ENCODE results near the gene EGFL6.
A peak's percentile ranks its signal among the peaks of the same experiment; 100 is the strongest.

The EGFL6 gene

DNA sequence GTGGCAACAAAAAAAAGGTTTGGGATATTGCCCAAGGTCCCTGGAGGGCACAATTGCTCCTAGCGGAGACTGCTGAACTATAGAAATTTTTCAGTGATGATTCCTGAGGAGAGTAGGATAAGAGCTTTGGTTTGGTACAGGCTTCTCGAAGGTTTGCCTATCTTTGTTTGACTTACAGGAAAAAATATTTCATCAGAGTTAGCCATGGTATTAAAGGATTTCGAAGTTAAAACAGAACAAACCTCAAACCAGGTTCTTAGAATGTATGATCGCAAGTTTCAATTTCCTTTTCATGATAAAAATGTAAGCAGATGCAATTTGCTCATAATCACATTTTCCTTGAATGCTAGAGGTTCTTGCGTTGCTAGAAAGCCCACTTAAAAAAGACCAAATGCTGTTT, 1.7 kb downstream of the EGFL6 start:
- Histone ChIP-seq H3K4me3 (replicated peaks; ENCODE audit: low read depth, low read length) (no peak overlapping the region), H3K36me3 (ENCODE audit: control insufficient read depth, insufficient read depth, low read length) (no peaks in the 10 kb centered on the region), H3K27me3 (replicated peaks; ENCODE audit: control insufficient read depth, insufficient read depth, low read length) (peaks cover 3% of the 10 kb centered on the region)
- no peak for DNase-seq (ENCODE audit: extremely low read depth, insufficient read length)
- TF ChIP-seq, protein P1, sequence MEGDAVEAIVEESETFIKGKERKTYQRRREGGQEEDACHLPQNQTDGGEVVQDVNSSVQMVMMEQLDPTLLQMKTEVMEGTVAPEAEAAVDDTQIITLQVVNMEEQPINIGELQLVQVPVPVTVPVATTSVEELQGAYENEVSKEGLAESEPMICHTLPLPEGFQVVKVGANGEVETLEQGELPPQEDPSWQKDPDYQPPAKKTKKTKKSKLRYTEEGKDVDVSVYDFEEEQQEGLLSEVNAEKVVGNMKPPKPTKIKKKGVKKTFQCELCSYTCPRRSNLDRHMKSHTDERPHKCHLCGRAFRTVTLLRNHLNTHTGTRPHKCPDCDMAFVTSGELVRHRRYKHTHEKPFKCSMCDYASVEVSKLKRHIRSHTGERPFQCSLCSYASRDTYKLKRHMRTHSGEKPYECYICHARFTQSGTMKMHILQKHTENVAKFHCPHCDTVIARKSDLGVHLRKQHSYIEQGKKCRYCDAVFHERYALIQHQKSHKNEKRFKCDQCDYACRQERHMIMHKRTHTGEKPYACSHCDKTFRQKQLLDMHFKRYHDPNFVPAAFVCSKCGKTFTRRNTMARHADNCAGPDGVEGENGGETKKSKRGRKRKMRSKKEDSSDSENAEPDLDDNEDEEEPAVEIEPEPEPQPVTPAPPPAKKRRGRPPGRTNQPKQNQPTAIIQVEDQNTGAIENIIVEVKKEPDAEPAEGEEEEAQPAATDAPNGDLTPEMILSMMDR (IDR thresholded peaks at IDR 0.05; ENCODE audit: insufficient read depth, low read length, poor library complexity, severe bottlenecking) = no peak

DNA sequence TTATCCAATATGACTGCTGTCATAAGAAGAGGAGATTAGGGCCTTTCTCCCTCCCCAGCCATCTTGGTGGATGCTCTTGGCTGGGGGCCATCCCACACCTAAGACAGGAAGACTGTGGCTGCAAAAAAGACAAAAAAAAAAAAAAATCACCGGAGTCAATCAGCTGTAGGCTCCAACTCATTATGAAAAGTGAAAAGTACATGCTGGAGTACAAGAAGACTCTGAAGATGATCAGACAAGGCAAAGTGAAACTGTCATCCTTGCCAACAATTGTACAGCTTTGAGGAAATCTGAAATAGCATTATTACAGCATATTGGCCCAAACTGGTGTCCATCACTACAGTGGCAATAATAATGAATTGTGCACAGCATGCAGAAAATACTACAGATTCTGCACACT, 5.2 kb downstream of the EGFL6 start:
- TF ChIP-seq, protein P1 (IDR thresholded peaks at IDR 0.05; ENCODE audit: insufficient read depth, low read length, poor library complexity, severe bottlenecking) = no peak
- peak; percentile 0 for DNase-seq (ENCODE audit: extremely low read depth, insufficient read length)
- no peaks in the 10 kb centered on the region for H3K36me3 ChIP-seq (ENCODE audit: control insufficient read depth, insufficient read depth, low read length)
- H3K27me3 ChIP-seq (replicated peaks; ENCODE audit: control insufficient read depth, insufficient read depth, low read length) = no peaks in the 10 kb centered on the region; the same call in 1 of the 2 replicates
- H3K4me3 ChIP-seq (replicated peaks; ENCODE audit: low read depth, low read length) = no peak overlapping the region

DNA sequence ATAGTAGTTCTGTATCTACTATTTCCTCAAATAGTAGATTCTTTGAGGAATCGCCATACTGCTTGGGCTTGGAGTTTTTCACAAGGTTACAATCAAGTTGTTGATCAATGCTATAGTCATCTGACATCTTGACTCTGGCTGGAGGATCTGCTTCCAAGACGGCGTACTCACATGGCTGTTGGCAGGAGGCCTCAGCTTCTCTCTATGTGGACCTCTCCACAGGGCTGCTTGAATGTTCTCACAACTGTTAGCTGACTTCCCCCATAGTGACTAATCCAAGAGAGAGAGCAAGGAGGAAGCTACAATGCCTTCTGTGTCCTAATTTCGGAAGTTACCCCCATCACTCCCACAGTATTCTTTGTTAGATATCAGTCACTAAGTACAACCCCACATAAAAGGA, 10.3 kb downstream of the EGFL6 start:
- TF ChIP-seq, protein P1 (IDR thresholded peaks at IDR 0.05; ENCODE audit: insufficient read depth, low read length, poor library complexity, severe bottlenecking) = no peak
- no peaks in the 10 kb centered on the region for H3K36me3 ChIP-seq (ENCODE audit: control insufficient read depth, insufficient read depth, low read length)
- DNase-seq (ENCODE audit: extremely low read depth, insufficient read length) = no peak
- no peaks in the 10 kb centered on the region; the same call in 1 of the 2 replicates for H3K27me3 ChIP-seq (replicated peaks; ENCODE audit: control insufficient read depth, insufficient read depth, low read length)
- H3K4me3 ChIP-seq (replicated peaks; ENCODE audit: low read depth, low read length) = no peak overlapping the region

DNA sequence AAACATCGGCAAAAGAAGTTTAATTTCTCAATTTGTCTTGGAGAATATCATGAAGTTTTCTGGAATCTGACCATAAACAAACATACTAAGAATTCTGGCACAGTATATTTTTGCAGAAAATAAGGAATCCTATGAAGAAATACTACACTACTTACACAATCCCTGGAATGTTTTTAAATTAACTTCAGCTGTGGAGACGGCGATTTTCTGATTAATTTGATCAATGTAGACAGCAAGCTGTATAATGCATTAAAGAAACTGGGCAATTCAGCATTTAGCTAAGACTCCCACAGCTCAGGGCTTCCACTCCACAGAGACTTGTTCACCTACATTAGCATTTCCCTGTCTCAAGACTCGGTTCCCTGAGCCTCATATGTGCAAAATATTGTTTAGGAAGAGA, 12.2 kb downstream of the EGFL6 start:
- Histone ChIP-seq H3K27me3 (replicated peaks; ENCODE audit: control insufficient read depth, insufficient read depth, low read length) (no peaks in the 10 kb centered on the region; the same call in 1 of the 2 replicates), H3K4me3 (replicated peaks; ENCODE audit: low read depth, low read length) (no peak overlapping the region), H3K36me3 (ENCODE audit: control insufficient read depth, insufficient read depth, low read length) (no peaks in the 10 kb centered on the region)
- TF ChIP-seq, protein P1 (IDR thresholded peaks at IDR 0.05; ENCODE audit: insufficient read depth, low read length, poor library complexity, severe bottlenecking) = no peak
- no peak for DNase-seq (ENCODE audit: extremely low read depth, insufficient read length)

DNA sequence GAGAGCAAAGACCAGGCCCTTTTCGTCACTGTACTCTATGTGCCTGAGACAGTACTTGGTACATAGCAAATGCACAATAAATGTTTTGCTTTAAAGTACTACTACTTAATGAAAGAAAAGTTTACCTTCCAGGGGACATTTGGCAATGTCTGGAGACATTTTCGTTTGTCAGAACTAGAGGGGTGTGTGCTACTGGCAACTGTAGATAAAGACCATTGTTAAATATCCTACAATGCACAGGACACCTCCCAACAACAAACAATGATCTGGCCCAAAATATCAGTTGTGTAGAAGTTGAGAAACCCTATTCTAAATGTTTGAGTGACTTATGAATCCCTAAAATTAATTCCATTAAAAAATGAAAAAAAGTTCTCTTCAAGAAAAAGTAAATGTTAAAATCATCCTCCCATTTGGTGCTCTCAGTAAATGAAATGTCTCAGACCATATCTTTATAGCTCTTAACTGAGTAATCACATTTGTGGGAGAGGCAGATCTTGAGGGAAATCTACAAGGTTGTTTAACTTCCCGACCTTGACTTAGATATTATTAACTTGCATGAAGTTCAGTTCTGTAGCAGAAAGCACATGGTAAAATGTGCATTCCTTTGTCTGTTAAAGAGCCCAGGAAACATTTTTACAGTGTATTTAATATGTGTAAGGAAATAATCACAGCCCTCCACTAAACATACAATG, 18.5 kb downstream of the EGFL6 start:
- Histone ChIP-seq H3K27me3 (replicated peaks; ENCODE audit: control insufficient read depth, insufficient read depth, low read length) (no peaks in the 10 kb centered on the region), H3K36me3 (ENCODE audit: control insufficient read depth, insufficient read depth, low read length) (no peaks in the 10 kb centered on the region), H3K4me3 (replicated peaks; ENCODE audit: low read depth, low read length) (no peak overlapping the region)
- DNase-seq (ENCODE audit: extremely low read depth, insufficient read length) = no peak
- TF ChIP-seq, protein P1 (IDR thresholded peaks at IDR 0.05; ENCODE audit: insufficient read depth, low read length, poor library complexity, severe bottlenecking) = no peak

Data from GM06990 (cell line).